HepG2 (cell line): ENCODE measurements around the gene FURIN.

Experiments used
- CHCHD3 ChIP-seq: sonication (generic); formaldehyde crosslinking; IDR thresholded peaks from 2 replicates; pipeline ENCODE4 v1.8.0; 2022; ENCODE audit warnings: mild to moderate bottlenecking, missing genetic modification reagents, moderate library complexity
- CTCF ChIP-seq: sonication (generic); formaldehyde crosslinking; IDR thresholded peaks from 2 replicates; pipeline ENCODE4 v1.5.0; 2020; ENCODE audit warnings: mild to moderate bottlenecking, missing genetic modification reagents, moderate library complexity
- ELF1 ChIP-seq: sonication (generic); formaldehyde crosslinking; IDR thresholded peaks from 2 replicates; pipeline ENCODE4 v1.4.0; 2020; ENCODE audit warnings: missing genetic modification reagents
- EZH2 ChIP-seq: conservative IDR thresholded peaks from 2 replicates; pipeline ENCODE4 v1.6.1; 2012; ENCODE audit warnings: mild to moderate bottlenecking, low read depth, low read length, moderate library complexity
- IRF9 ChIP-seq: sonication (generic); formaldehyde crosslinking; IDR thresholded peaks from 2 replicates; pipeline ENCODE4 v1.8.0; 2022; ENCODE audit warnings: missing genetic modification reagents, mild to moderate bottlenecking, borderline replicate concordance
- MTERF4 ChIP-seq: sonication (generic); formaldehyde crosslinking; IDR thresholded peaks from 2 replicates; pipeline ENCODE4 v1.8.0; 2023; ENCODE audit warnings: mild to moderate bottlenecking, missing genetic modification reagents
- RFX5 ChIP-seq: IDR thresholded peaks from 2 replicates; pipeline ENCODE4 v1.6.1; 2011; ENCODE audit warnings: low read depth, low read length, improper control_type of control experiment
- TCF12 ChIP-seq, 2 experiments: fragments of 450-650 bp in 1 of 2; sonication (generic) in 1 of 2; formaldehyde crosslinking in 1 of 2; IDR thresholded peaks; 2 replicates each; pipeline versions ENCODE4 v1.6.1 to v1.8.0; 2017 to 2022; ENCODE audit warnings: antibody characterized with exemption in 1 of 2, mild to moderate bottlenecking in 1 of 2, missing genetic modification reagents in 1 of 2, moderate library complexity in 1 of 2
- ZNF839 ChIP-seq: sonication (generic); formaldehyde crosslinking; IDR thresholded peaks from 2 replicates; pipeline ENCODE4 v1.4.0; 2020; ENCODE audit warnings: missing genetic modification reagents, mild to moderate bottlenecking, borderline replicate concordance

- TF ChIP-seq TCF12 (IDR thresholded peaks at IDR 0.05) = no peak
- TF ChIP-seq TCF12 (CRISPR knock-in tag; IDR thresholded peaks at IDR 0.05) = no peak
- no peak for TF ChIP-seq CHCHD3 (CRISPR knock-in tag)
- no peak for TF ChIP-seq ZNF839
- TF ChIP-seq RFX5 = no peak
- no peak for TF ChIP-seq ELF1 (CRISPR knock-in tag)
- no peak; the same call in 1 of the 2 replicates for TF ChIP-seq IRF9 (CRISPR knock-in tag)
- no peak for TF ChIP-seq MTERF4 (CRISPR knock-in tag)
- TF ChIP-seq EZH2 = no peak
- TF ChIP-seq CTCF (CRISPR knock-in tag) = peak; percentile 90
Observed at GRCh38 chr15:90902040-90902839, 33.9 kb downstream of the FURIN start.
